Omental fat pad (tissue), 4 donors: ENCODE data around the gene IL2RA. TPM values are rescaled to one million over a fixed set of nuclear protein-coding genes. Genes with fewer than 3 reads are reported as not detected.

ENCODE experiments used
- ATAC-seq: fragments of 150-250 bp; one replicate; pipeline ENCODE4 v1.9.1; 2016; ENCODE audit warnings: mild to moderate bottlenecking, moderate library complexity; ENCODE audit not compliant: low FRiP score
- DNase-seq: peaks from one replicate; pipeline ENCODE4 v3.0.0-alpha.2; 2019; ENCODE audit warnings: low spot score
- CTCF ChIP-seq, 3 donors: fragments of 450-650 bp; IDR thresholded peaks; one replicate each; pipeline ENCODE4 v1.5.1; 2016 to 2017; ENCODE audit warnings: antibody characterized with exemption in 3 of 3, mild to moderate bottlenecking in 3 of 3, moderate library complexity in 2 of 3
- total RNA-seq, 4 donors: library from RNA; depleted of rRNA; stranded (reverse); fragments of >200 nt; gene quantifications; one replicate each; pipeline ENCODE4 v1.1.0, GENCODE V29; 2016

The IL2RA gene
- total RNA-seq, 4 donors from 2014 or later: 0.69 to 25.0 (median 7.1) TPM

GRCh38 chr10:6014241-6014761 is 47.9 kb downstream of the IL2RA start:
- TF ChIP-seq CTCF (IDR thresholded peaks at IDR 0.05): peak in 1 of 3 donors; percentile 22
- ATAC-seq (peak; percentile 67), DNase-seq (peak; percentile 79)

DNA sequence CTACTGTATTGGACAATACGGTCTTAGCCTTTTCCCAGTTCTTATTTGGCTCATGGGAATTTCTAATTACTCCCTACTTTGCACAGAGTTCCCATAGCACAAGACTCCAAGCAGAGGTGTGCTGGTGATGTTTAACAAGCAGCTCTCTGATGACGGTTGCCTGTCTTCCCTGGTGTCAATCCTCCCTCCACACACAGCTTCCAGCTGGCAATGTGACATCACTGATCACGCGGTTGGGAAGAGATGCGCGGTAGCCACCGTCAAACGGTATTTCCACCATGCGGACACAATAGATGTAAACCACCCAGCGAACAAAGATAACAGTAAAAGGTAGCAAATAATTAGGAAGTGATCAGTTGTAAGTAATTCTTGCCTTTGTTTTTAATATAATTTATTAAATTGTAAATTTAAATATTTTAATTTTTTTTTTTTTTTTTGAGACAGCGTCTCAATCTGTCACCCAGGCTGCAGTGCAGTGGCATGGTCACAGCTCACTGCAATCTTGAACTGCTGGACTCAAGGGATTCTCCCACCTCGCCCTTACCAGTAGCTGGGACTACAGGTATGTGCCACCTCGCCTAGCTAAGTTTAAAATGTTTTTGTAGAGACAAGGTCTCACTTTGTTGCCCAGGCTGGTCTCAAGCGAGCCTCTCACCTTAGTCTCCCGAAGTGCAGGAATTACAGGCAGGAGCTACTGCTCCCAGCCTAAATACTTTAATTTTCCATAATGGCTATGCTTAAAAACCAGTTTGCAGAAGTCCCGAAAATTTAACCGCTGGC is 48.6 kb downstream of the IL2RA start:
- DNase-seq (no peak), ATAC-seq (no peak)
- TF ChIP-seq CTCF (IDR thresholded peaks at IDR 0.05): no peak

- no peak for ATAC-seq
- TF ChIP-seq CTCF (IDR thresholded peaks at IDR 0.05): no peak
- no peak for DNase-seq
Measured at GRCh38 chr10:6012121-6012905, 49.9 kb downstream of the IL2RA start.

- no peak for TF ChIP-seq CTCF (IDR thresholded peaks at IDR 0.05)
- DNase-seq: no peak
- no peak for ATAC-seq
Measured at GRCh38 chr10:6011558-6011957, 50.6 kb downstream of the IL2RA start.

DNA sequence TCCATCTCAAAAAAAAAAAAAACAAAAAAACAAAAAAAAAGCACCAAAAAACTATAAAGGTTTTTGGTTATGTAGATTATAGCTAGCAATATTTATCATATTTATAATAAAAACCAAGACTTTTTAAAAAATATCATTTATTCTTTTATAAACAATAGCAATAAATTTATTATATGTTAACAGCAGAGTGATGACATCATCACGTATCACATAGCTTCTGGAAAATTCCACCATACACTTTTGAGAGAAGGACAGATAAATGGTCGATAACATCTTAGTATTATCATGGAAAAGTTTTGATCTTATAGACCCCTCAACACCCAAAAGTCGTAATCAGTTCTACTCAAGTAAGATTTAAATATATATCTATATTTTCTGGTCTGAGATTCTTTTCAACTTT is 51.6 kb downstream of the IL2RA start:
- no peak for ATAC-seq

GRCh38 chr10:6009961-6010360 is 52.2 kb downstream of the IL2RA start:
- no peak for TF ChIP-seq CTCF (IDR thresholded peaks at IDR 0.05)
- no peak for DNase-seq
- ATAC-seq: no peak

More for the DNA sequence above, 51.6 kb downstream of the IL2RA start:
- TF ChIP-seq CTCF (IDR thresholded peaks at IDR 0.05): no peak
- no peak for DNase-seq
